ENCODE results near the gene SLC6A6. TPM values are rescaled to one million over a fixed set of nuclear protein-coding genes. Genes with fewer than 3 reads are reported as not detected.

The SLC6A6 gene
- total and polyA plus RNA-seq, 2 experiments from 2014 or later: 27.5 to 150 TPM

GRCh38 chr3:14375192-14375591 is 27.2 kb upstream of the SLC6A6 start:
- Histone ChIP-seq H3K4me1 (ENCODE audit: insufficient read depth) (no peaks in the 10 kb centered on the region), H4K20me1 (replicated peaks; ENCODE audit: insufficient read depth) (no peaks in the 10 kb centered on the region), H2AFZ (no peak overlapping the region), H3K4me2 (no peak overlapping the region), H3K36me3 (ENCODE audit: insufficient read depth) (no peaks in the 10 kb centered on the region), H3K9me2 (ENCODE audit: insufficient read depth) (no peaks in the 10 kb centered on the region), H3F3A (replicated peaks; ENCODE audit: low read depth) (no peaks in the 10 kb centered on the region), H3K4me3 (no peak overlapping the region), H3K79me2 (replicated peaks; ENCODE audit: insufficient read depth) (no peaks in the 10 kb centered on the region), H3K27ac (ENCODE audit: low read depth) (no peak overlapping the region), H3K27me3 (ENCODE audit: insufficient read depth) (no peaks in the 10 kb centered on the region)
- DNase-seq (ENCODE audit: low spot score) (peak; percentile 36), ATAC-seq (peak; percentile 23; the same call in 2 of the 3 replicates)
- no peak for TF ChIP-seq ZNF462 (CRISPR knock-in tag; IDR thresholded peaks at IDR 0.05)
- TF ChIP-seq CTCF (conservative IDR thresholded peaks at IDR 0.05; ENCODE audit: low read depth in 2 of 2): peak in 1 of 2 experiments; percentile 30; a peak in 1 of 4 replicates
- Mint-ChIP-seq H3K36me3 (ENCODE audit: low read depth) (no peaks in the 10 kb centered on the region), H3K4me3 (no peak overlapping the region), H3K27ac (no peak overlapping the region), H3K27me3 (ENCODE audit: insufficient read depth, low read depth, poor library complexity) (peaks cover 18% of the 10 kb centered on the region), H3K4me1 (peaks cover 20% of the 10 kb centered on the region), H3K9me3 (no peaks in the 10 kb centered on the region)

- H3K27me3 ChIP-seq (ENCODE audit: insufficient read depth): no peaks in the 10 kb centered on the region
- Mint-ChIP-seq H3K4me1 (peaks cover 20% of the 10 kb centered on the region), H3K4me3 (no peak overlapping the region), H3K27me3 (ENCODE audit: insufficient read depth, low read depth, poor library complexity) (peaks cover 15% of the 10 kb centered on the region), H3K9me3 (peaks cover 2% of the 10 kb centered on the region; the same call in 1 of the 3 replicates), H3K27ac (no peak overlapping the region), H3K36me3 (ENCODE audit: low read depth) (no peaks in the 10 kb centered on the region)
- ATAC-seq (no peak), DNase-seq (ENCODE audit: low spot score) (no peak)
- no peaks in the 10 kb centered on the region for H4K20me1 ChIP-seq (replicated peaks; ENCODE audit: insufficient read depth)
- no peak overlapping the region for H2AFZ ChIP-seq
- H3K27ac ChIP-seq (ENCODE audit: low read depth): no peak overlapping the region
- H3F3A ChIP-seq (replicated peaks; ENCODE audit: low read depth): no peaks in the 10 kb centered on the region
- H3K36me3 ChIP-seq (ENCODE audit: insufficient read depth): no peaks in the 10 kb centered on the region
- no peaks in the 10 kb centered on the region for H3K4me1 ChIP-seq (ENCODE audit: insufficient read depth)
- H3K9me2 ChIP-seq (ENCODE audit: insufficient read depth): no peaks in the 10 kb centered on the region
- H3K4me2 ChIP-seq: no peak overlapping the region
- no peak overlapping the region for H3K4me3 ChIP-seq
- no peaks in the 10 kb centered on the region for H3K79me2 ChIP-seq (replicated peaks; ENCODE audit: insufficient read depth)
- TF ChIP-seq ZNF114 (CRISPR knock-in tag; IDR thresholded peaks at IDR 0.05): no peak
- no peak for TF ChIP-seq EZH2 (IDR thresholded peaks at IDR 0.05; ENCODE audit: low read depth, unreplicated experiment)
- no peak for TF ChIP-seq ZNF331 (CRISPR knock-in tag; IDR thresholded peaks at IDR 0.05; ENCODE audit: low read depth)
Measured at GRCh38 chr3:14376348-14377043, 25.9 kb upstream of the SLC6A6 start.

Data from GM23338 (cell line).